Measurements from ENCODE around the gene RHCE. TPM values are rescaled to one million over a fixed set of nuclear protein-coding genes. Genes with fewer than 3 reads are reported as not detected.

The RHCE gene
- total and polyA plus RNA-seq, 9 of the 15 experiments (the other 6 are each of a cell fraction or from before 2014, with no cell fraction given) = 5.4 to 31.5 (median 12.6) TPM

- FAIRE-seq (no peak), DNase-seq (ENCODE audit: extremely low read depth in 1 of 4, low spot score in 3 of 4) (no peak), ATAC-seq (no peak)
- H3K27me3 ChIP-seq (ENCODE audit: control insufficient read depth in 2 of 2, insufficient read depth in 2 of 2, low read length in 2 of 2) = no peaks in the 10 kb centered on the region
- no peak overlapping the region for H3K27ac ChIP-seq (ENCODE audit: extremely low read depth, low read depth, low read length)
- intact Hi-C loops (cut with micrococcal nuclease) (no loop called here), in situ Hi-C loops (cut with MboI) (loop anchor here (5.0 kb wide), 1 partner anchor 90 kb away; no protein-coding TSS in a partner anchor)
- ChIA-PET CTCF (ENCODE audit: low intra/inter-chr PET ratio) (no interaction called here), POLR2A (interaction anchor here (0.6 to 1.6 kb wide), 4 partner anchors 9 to 498 kb away, joined by 3 to 4 read pairs (median 4); partner anchors contain the start of gene RSRP1)
- no peak overlapping the region for H3K4me3 ChIP-seq
- no peaks in the 10 kb centered on the region for H3K4me1 ChIP-seq (replicated peaks in 1 of 2; ENCODE audit: control insufficient read depth in 2 of 2, insufficient read depth in 2 of 2, low read length in 2 of 2)
- peaks cover 2% of the 10 kb centered on the region; the same call in 1 of the 2 replicates for H3K9me3 ChIP-seq (replicated peaks; ENCODE audit: control insufficient read depth, insufficient read depth, low read depth, low read length)
- peaks cover 75% of the 10 kb centered on the region for H3K36me3 ChIP-seq (ENCODE audit: control insufficient read depth, insufficient read depth, low read length)
- H2AFZ ChIP-seq (ENCODE audit: low read depth, low read length) = no peak overlapping the region
- no peaks in the 10 kb centered on the region for H4K20me1 ChIP-seq (replicated peaks; ENCODE audit: control insufficient read depth, insufficient read depth, low read length)
- 90% methylated on average over 2 of the region's 2 CpGs for WGBS (ENCODE audit: insufficient coverage, low coverage, missing lambda C conversion rate)
- peaks cover 30% of the 10 kb centered on the region for H3K79me2 ChIP-seq (ENCODE audit: control insufficient read depth, insufficient read depth, low read length)
- no peaks in the 10 kb centered on the region for H3K9me1 ChIP-seq (ENCODE audit: control insufficient read depth, insufficient read depth, low read length)
- no TSS peak for BruUV-seq (replicated peaks)
- H3K9ac ChIP-seq (ENCODE audit: insufficient read depth in 1 of 2, low read depth in 2 of 2, low read length in 2 of 2) = no peak overlapping the region
- no peak overlapping the region for H3K4me2 ChIP-seq (ENCODE audit: insufficient read depth, low read length)
- no peak for TF ChIP-seq CC2D1A (IDR thresholded peaks at IDR 0.05)
- TF ChIP-seq CHD7 (IDR thresholded peaks at IDR 0.05; ENCODE audit: low read depth, low read length) = no peak
- no peak for TF ChIP-seq SIRT6 (IDR thresholded peaks at IDR 0.05; ENCODE audit: low read depth, low read length)
- TF ChIP-seq ZNF41 (CRISPR knock-in tag; conservative IDR thresholded peaks at IDR 0.05) = no peak
- TF ChIP-seq HNRNPH1 (optimal IDR thresholded peaks at IDR 0.05; ENCODE audit: low read depth, low read length) = no peak
- TF ChIP-seq NFYB (IDR thresholded peaks at IDR 0.05; ENCODE audit: extremely low read depth, insufficient read length) = no peak
- no peak for TF ChIP-seq TCF3 (CRISPR knock-in tag; IDR thresholded peaks at IDR 0.05)
- TF ChIP-seq NFE2L1 (tag; IDR thresholded peaks at IDR 0.05; ENCODE audit: borderline replicate concordance, low read depth) = no peak
- no peak for TF ChIP-seq ZNF780A (CRISPR knock-in tag; IDR thresholded peaks at IDR 0.05)
- no peak for TF ChIP-seq ATF3 (IDR thresholded peaks at IDR 0.05)
- no peak for TF ChIP-seq ATF3 (CRISPR knock-in tag; conservative IDR thresholded peaks at IDR 0.05)
- TF ChIP-seq ZNF668 (CRISPR knock-in tag; IDR thresholded peaks at IDR 0.05) = no peak
Measured at GRCh38 chr1:25347556-25347955, 73.1 kb downstream of the RHCE start.

Measured in K562 (cell line).